Kidney (tissue), 14 donors: Measurements from ENCODE around the gene MED10. TPM values are rescaled to one million over a fixed set of nuclear protein-coding genes. Genes with fewer than 3 reads are reported as not detected.
"Not testable (repeated sequence)": the region's sequence is repeated elsewhere in the genome, so short reads cannot be mapped to it uniquely, and the experiment has no call there.

Experiments used
- DNase-seq, 5 donors: peaks; one replicate each; pipeline ENCODE4 v3.0.0-alpha.2; 2013 to 2020
- FAIRE-seq: peaks from 2 replicates; lab custom pipeline; 2012; peaks lifted over from hg19 to GRCh38; lab: Jason Lieb, UNC
- H3K27ac ChIP-seq, 2 donors: one replicate each; pipeline ENCODE4 v1.7.0; 2013; ENCODE audit warnings: low read depth in 2 of 2, low read length in 2 of 2, inconsistent platforms in 1 of 2
- H3K27me3 ChIP-seq: one replicate; pipeline ENCODE4 v1.7.1; 2013; ENCODE audit warnings: low read length, inconsistent platforms; ENCODE audit not compliant: control insufficient read depth, insufficient read depth
- H3K36me3 ChIP-seq, 3 donors: one replicate each; pipeline versions ENCODE4 v1.7.0 to v1.7.1; 2013; ENCODE audit warnings: low read length in 3 of 3, control low read depth in 1 of 3, inconsistent platforms in 1 of 3; ENCODE audit not compliant: insufficient read depth in 3 of 3, control insufficient read depth in 2 of 3
- H3K4me1 ChIP-seq, 3 donors: one replicate each; pipeline versions ENCODE4 v1.7.0 to v1.7.1; 2013; ENCODE audit warnings: low read length in 3 of 3, inconsistent platforms in 1 of 3, low read depth in 1 of 3; ENCODE audit not compliant: control insufficient read depth in 2 of 3, insufficient read depth in 2 of 3
- H3K4me3 ChIP-seq, 3 donors: one replicate each; pipeline versions ENCODE4 v1.7.0 to v1.8.1; 2013; ENCODE audit warnings: low read length in 3 of 3, control low read depth in 1 of 3, inconsistent platforms in 1 of 3
- H3K9ac ChIP-seq, 3 donors: one replicate each; pipeline versions ENCODE4 v1.7.0 to v1.7.1; 2013; ENCODE audit warnings: low read length in 3 of 3, control low read depth in 1 of 3, inconsistent platforms in 1 of 3
- H3K9me3 ChIP-seq, 3 donors: one replicate each; pipeline versions ENCODE4 v1.7.0 to v1.7.1; 2013; ENCODE audit warnings: low read length in 3 of 3, control low read depth in 1 of 3, inconsistent platforms in 1 of 3; ENCODE audit not compliant: control insufficient read depth in 2 of 3, insufficient read depth in 1 of 3
- intact Hi-C: fragments of 100-400 bp; cut with DNase I; formaldehyde crosslinking; loops from one replicate; pipeline ENCODE4 v1.11.1; 2022
- polyA plus RNA-seq: library from polyadenylated mRNA; stranded (reverse); fragments of 350-450 nt; fragmentation: Illumina TruSeq; extraction: RNeasy Lipid Tissue Mini Kit (QIAGEN cat#74804); gene quantifications from one replicate; pipeline ENCODE4 v1.2.3, GENCODE V29; 2014; ENCODE audit warnings: low read depth, low replicate concordance; ENCODE audit not compliant: insufficient read depth
- total RNA-seq: library from RNA; stranded (reverse); fragmentation: NEBNext Ultra II Directional; extraction: Animal tissue kit (Norgen Biotek cat#: 25700); gene quantifications from one replicate; pipeline ENCODE4 v1.2.1, GENCODE V29; 2021
- TF ChIP-seq, protein P1 (sequence below): IDR thresholded peaks from 3 replicates; pipeline ENCODE4 v1.5.1; 2012; ENCODE audit warnings: mild to moderate bottlenecking, moderate library complexity, borderline replicate concordance; ENCODE audit not compliant: insufficient read depth; ENCODE audit errors: extremely low read depth
- donor health status: control.
- donor health status: control.
- donor health status: control.
- donor health status: control.
- donor health status: control.
- donor health status: DM: yes; HTN: yes; CAD: no.
- donor health status: Normal renal cell carcinoma (clear cell type).

The MED10 gene
- total and polyA plus RNA-seq, 2 donors from 2014 or later: 25.9 to 32.3 TPM

- no peak for FAIRE-seq
- Histone ChIP-seq H3K9ac (no peak overlapping the region), H3K27ac (no peak overlapping the region), H3K9me3 (no peaks in the 10 kb centered on the region), H3K4me1 (no peaks in the 10 kb centered on the region), H3K4me3 (no peak overlapping the region), H3K27me3 (no peaks in the 10 kb centered on the region), H3K36me3 (peaks cover 0 to 4% (median 2%) of the 10 kb centered on the region in 3 donors)
- intact Hi-C loops: no loop called here
- TF ChIP-seq, protein P1, sequence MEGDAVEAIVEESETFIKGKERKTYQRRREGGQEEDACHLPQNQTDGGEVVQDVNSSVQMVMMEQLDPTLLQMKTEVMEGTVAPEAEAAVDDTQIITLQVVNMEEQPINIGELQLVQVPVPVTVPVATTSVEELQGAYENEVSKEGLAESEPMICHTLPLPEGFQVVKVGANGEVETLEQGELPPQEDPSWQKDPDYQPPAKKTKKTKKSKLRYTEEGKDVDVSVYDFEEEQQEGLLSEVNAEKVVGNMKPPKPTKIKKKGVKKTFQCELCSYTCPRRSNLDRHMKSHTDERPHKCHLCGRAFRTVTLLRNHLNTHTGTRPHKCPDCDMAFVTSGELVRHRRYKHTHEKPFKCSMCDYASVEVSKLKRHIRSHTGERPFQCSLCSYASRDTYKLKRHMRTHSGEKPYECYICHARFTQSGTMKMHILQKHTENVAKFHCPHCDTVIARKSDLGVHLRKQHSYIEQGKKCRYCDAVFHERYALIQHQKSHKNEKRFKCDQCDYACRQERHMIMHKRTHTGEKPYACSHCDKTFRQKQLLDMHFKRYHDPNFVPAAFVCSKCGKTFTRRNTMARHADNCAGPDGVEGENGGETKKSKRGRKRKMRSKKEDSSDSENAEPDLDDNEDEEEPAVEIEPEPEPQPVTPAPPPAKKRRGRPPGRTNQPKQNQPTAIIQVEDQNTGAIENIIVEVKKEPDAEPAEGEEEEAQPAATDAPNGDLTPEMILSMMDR: no peak
- no peak for DNase-seq
Measured at GRCh38 chr5:6358434-6358820, 19.9 kb downstream of the MED10 start.

DNA sequence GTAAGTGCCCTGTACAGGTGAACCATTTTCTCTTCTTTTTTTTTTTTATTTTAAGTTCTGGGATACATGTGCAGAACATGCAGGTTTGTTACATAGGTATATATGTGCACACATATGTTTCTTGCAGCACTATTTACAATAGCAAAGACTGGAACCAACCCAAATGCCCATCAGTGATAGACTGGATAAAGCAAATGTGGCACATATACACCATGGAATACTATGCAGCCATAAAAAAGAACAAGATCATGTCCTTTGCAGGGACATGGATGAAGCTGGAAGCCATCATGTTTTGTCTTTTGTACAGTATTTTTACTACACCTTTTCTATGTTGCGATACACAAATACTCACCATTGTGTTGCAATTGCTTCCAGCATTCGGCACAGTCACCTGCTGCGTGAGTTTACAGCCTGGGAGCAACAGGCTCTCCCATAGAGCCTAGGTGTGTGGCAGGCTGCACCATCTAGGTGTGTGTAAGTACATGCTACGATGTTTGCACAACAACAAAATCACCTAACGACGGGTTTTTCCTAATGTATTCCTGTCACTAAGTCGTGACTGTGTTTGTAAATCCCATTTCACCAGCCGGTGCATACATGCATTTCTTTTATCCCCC lies 20.4 kb downstream of the MED10 start:
- H3K4me3 ChIP-seq, H3K9me3 ChIP-seq, H3K27me3 ChIP-seq, FAIRE-seq, H3K27ac ChIP-seq, H3K36me3 ChIP-seq, intact Hi-C loops, H3K4me1 ChIP-seq, H3K9ac ChIP-seq, DNase-seq: not testable (repeated sequence)

- Histone ChIP-seq H3K4me1 (no peaks in the 10 kb centered on the region), H3K36me3 (peaks cover 0 to 2% (median 0%) of the 10 kb centered on the region in 3 donors), H3K4me3 (no peak overlapping the region), H3K27me3 (no peaks in the 10 kb centered on the region), H3K9me3 (no peaks in the 10 kb centered on the region), H3K9ac (no peak overlapping the region), H3K27ac (no peak overlapping the region)
- intact Hi-C loops: no loop called here
- no peak for DNase-seq
- TF ChIP-seq, protein P1: no peak
- no peak for FAIRE-seq
Measured at GRCh38 chr5:6356578-6357164, 21.7 kb downstream of the MED10 start.

GRCh38 chr5:6355294-6355693 lies 23.1 kb downstream of the MED10 start:
- H3K27ac ChIP-seq: no peak overlapping the region
- TF ChIP-seq, protein P1: no peak
- peaks cover 0 to 2% (median 0%) of the 10 kb centered on the region in 3 donors for H3K36me3 ChIP-seq
- FAIRE-seq: no peak
- intact Hi-C loops: no loop called here
- H3K9me3 ChIP-seq: no peaks in the 10 kb centered on the region
- no peak overlapping the region for H3K9ac ChIP-seq
- H3K4me3 ChIP-seq: no peak overlapping the region
- DNase-seq: no peak
- no peaks in the 10 kb centered on the region for H3K27me3 ChIP-seq
- no peaks in the 10 kb centered on the region for H3K4me1 ChIP-seq
